ENCODE data around the gene APBB1.

GRCh38 chr11:6437993-6438392 is 19.1 kb upstream of the APBB1 start:
- TF ChIP-seq CTCF (IDR thresholded peaks at IDR 0.05), result no peak
- no peak for TF ChIP-seq POLR2A (IDR thresholded peaks at IDR 0.05)
